ENCODE results near the gene AKAP11.

Gene AKAP11

GRCh38 chr13:42337808-42338600, 66.1 kb downstream of the AKAP11 start:
- DNase-seq: no peak

- no peak for DNase-seq
Observed at GRCh38 chr13:42345367-42345766, 73.4 kb downstream of the AKAP11 start.

GRCh38 chr13:42348576-42348975, 76.6 kb downstream of the AKAP11 start:
- peak; percentile 14 for DNase-seq

- DNase-seq: no peak
Observed at GRCh38 chr13:42350141-42350540, 78.2 kb downstream of the AKAP11 start.

- DNase-seq: peak; percentile 75
Observed at GRCh38 chr13:42354241-42355091, 82.5 kb downstream of the AKAP11 start.

GRCh38 chr13:42355092-42355485, 83.1 kb downstream of the AKAP11 start:
- DNase-seq: peak; percentile 75

- DNase-seq: no peak
Observed at GRCh38 chr13:42355491-42356183, 83.7 kb downstream of the AKAP11 start.

GRCh38 chr13:42356184-42356575, 84.2 kb downstream of the AKAP11 start:
- peak; percentile 72 for DNase-seq

GRCh38 chr13:42360046-42360574, 88.2 kb downstream of the AKAP11 start:
- DNase-seq: no peak

- DNase-seq: no peak
Observed at GRCh38 chr13:42361701-42362100, 89.7 kb downstream of the AKAP11 start.

- no peak for DNase-seq
Observed at GRCh38 chr13:42363941-42364612, 92.1 kb downstream of the AKAP11 start.

GRCh38 chr13:42364613-42365000, 92.7 kb downstream of the AKAP11 start:
- no peak for DNase-seq

GRCh38 chr13:42367831-42368230, 95.9 kb downstream of the AKAP11 start:
- no peak for DNase-seq

GRCh38 chr13:42369071-42369797, 97.3 kb downstream of the AKAP11 start:
- peak; percentile 71 for DNase-seq

GRCh38 chr13:42370229-42370628, 98.3 kb downstream of the AKAP11 start:
- DNase-seq: no peak
